Lower leg skin (tissue), 3 donors: ENCODE results near the gene TTC39B.

Source experiments
- POLR2A ChIP-seq, 2 donors: fragments of 450-650 bp; IDR thresholded peaks; one replicate each; pipeline ENCODE4 v1.6.1; 2016 to 2017; ENCODE audit warnings: antibody characterized with exemption in 2 of 2, mild to moderate bottlenecking in 1 of 2, moderate library complexity in 1 of 2
- TF ChIP-seq, protein P1 (sequence below), 3 donors: fragments of 450-650 bp; IDR thresholded peaks; one replicate each; pipeline ENCODE4 v1.5.1; 2016; ENCODE audit warnings: antibody characterized with exemption in 3 of 3, mild to moderate bottlenecking in 3 of 3, moderate library complexity in 2 of 3

DNA sequence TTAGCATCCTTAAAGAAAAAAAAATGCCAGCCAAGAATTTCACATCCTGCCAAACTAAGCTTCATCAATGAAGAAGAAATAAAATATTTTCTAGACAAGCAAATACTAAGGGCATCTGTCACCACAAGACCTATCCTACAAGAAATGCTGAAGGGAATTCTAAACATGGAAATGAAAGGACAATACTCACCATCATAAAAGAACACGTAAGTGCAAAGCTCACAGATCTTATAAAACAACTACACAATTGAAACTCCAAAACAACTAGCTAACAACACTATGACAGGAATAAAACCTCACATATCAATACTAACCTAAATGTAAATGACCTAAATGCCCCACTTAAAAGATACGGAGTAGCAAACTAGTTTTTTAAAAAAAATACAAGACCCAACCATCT is 71.4 kb downstream of the TTC39B start:
- TF ChIP-seq, protein P1, sequence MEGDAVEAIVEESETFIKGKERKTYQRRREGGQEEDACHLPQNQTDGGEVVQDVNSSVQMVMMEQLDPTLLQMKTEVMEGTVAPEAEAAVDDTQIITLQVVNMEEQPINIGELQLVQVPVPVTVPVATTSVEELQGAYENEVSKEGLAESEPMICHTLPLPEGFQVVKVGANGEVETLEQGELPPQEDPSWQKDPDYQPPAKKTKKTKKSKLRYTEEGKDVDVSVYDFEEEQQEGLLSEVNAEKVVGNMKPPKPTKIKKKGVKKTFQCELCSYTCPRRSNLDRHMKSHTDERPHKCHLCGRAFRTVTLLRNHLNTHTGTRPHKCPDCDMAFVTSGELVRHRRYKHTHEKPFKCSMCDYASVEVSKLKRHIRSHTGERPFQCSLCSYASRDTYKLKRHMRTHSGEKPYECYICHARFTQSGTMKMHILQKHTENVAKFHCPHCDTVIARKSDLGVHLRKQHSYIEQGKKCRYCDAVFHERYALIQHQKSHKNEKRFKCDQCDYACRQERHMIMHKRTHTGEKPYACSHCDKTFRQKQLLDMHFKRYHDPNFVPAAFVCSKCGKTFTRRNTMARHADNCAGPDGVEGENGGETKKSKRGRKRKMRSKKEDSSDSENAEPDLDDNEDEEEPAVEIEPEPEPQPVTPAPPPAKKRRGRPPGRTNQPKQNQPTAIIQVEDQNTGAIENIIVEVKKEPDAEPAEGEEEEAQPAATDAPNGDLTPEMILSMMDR (IDR thresholded peaks at IDR 0.05) = no peak
- no peak for TF ChIP-seq POLR2A (IDR thresholded peaks at IDR 0.05)
